ENCODE results near the gene DDX11. TPM values are rescaled to one million over a fixed set of nuclear protein-coding genes. Genes with fewer than 3 reads are reported as not detected.
"Not testable (repeated sequence)": the region's sequence is repeated elsewhere in the genome, so short reads cannot be mapped to it uniquely, and the experiment has no call there.

The DDX11 gene
- total RNA-seq, 1 donor from 2014 or later, result 38.2 TPM

- H3K36me3 ChIP-seq (ENCODE audit: control insufficient read depth, insufficient read depth, low read length); DNase-seq (ENCODE audit: low read depth); H3K27me3 ChIP-seq (ENCODE audit: control insufficient read depth, insufficient read depth, low read length); H3K4me3 ChIP-seq (ENCODE audit: low read depth, low read length): not testable (repeated sequence)
Measured at GRCh38 chr12:31102125-31102524, 28.5 kb downstream of the DDX11 start.

GRCh38 chr12:31102596-31102995 is 28.9 kb downstream of the DDX11 start:
- not testable (repeated sequence) for H3K27me3 ChIP-seq (ENCODE audit: control insufficient read depth, insufficient read depth, low read length); H3K36me3 ChIP-seq (ENCODE audit: control insufficient read depth, insufficient read depth, low read length); DNase-seq (ENCODE audit: low read depth); H3K4me3 ChIP-seq (ENCODE audit: low read depth, low read length)

GRCh38 chr12:31103561-31103975 is 29.9 kb downstream of the DDX11 start:
- not testable (repeated sequence) for H3K36me3 ChIP-seq (ENCODE audit: control insufficient read depth, insufficient read depth, low read length); H3K27me3 ChIP-seq (ENCODE audit: control insufficient read depth, insufficient read depth, low read length); H3K4me3 ChIP-seq (ENCODE audit: low read depth, low read length); DNase-seq (ENCODE audit: low read depth)

GRCh38 chr12:31104220-31104619 is 30.6 kb downstream of the DDX11 start:
- not testable (repeated sequence) for H3K4me3 ChIP-seq (ENCODE audit: low read depth, low read length); DNase-seq (ENCODE audit: low read depth); H3K27me3 ChIP-seq (ENCODE audit: control insufficient read depth, insufficient read depth, low read length); H3K36me3 ChIP-seq (ENCODE audit: control insufficient read depth, insufficient read depth, low read length)

GRCh38 chr12:31104773-31105172 is 31.1 kb downstream of the DDX11 start:
- not testable (repeated sequence) for DNase-seq (ENCODE audit: low read depth); H3K4me3 ChIP-seq (ENCODE audit: low read depth, low read length); H3K27me3 ChIP-seq (ENCODE audit: control insufficient read depth, insufficient read depth, low read length); H3K36me3 ChIP-seq (ENCODE audit: control insufficient read depth, insufficient read depth, low read length)

GRCh38 chr12:31105668-31106067 is 32.0 kb downstream of the DDX11 start:
- no peak for DNase-seq (ENCODE audit: low read depth)
- no peak for TF ChIP-seq CTCF (IDR thresholded peaks at IDR 0.05; ENCODE audit: insufficient read depth, low read length, poor library complexity, severe bottlenecking)
- Histone ChIP-seq H3K27me3 (ENCODE audit: control insufficient read depth, insufficient read depth, low read length) (no peaks in the 10 kb centered on the region), H3K4me3 (ENCODE audit: low read depth, low read length) (no peak overlapping the region), H3K36me3 (ENCODE audit: control insufficient read depth, insufficient read depth, low read length) (no peaks in the 10 kb centered on the region)

- H3K36me3 ChIP-seq (ENCODE audit: control insufficient read depth, insufficient read depth, low read length), result no peaks in the 10 kb centered on the region
- no peak for TF ChIP-seq CTCF (IDR thresholded peaks at IDR 0.05; ENCODE audit: insufficient read depth, low read length, poor library complexity, severe bottlenecking)
- DNase-seq (ENCODE audit: low read depth), result no peak
- no peaks in the 10 kb centered on the region for H3K27me3 ChIP-seq (ENCODE audit: control insufficient read depth, insufficient read depth, low read length)
- H3K4me3 ChIP-seq (ENCODE audit: low read depth, low read length), result no peak overlapping the region
Measured at GRCh38 chr12:31106101-31106803, 32.6 kb downstream of the DDX11 start.

- not testable (repeated sequence) for H3K36me3 ChIP-seq (ENCODE audit: control insufficient read depth, insufficient read depth, low read length); H3K27me3 ChIP-seq (ENCODE audit: control insufficient read depth, insufficient read depth, low read length); DNase-seq (ENCODE audit: low read depth); H3K4me3 ChIP-seq (ENCODE audit: low read depth, low read length)
Measured at GRCh38 chr12:31109773-31110172, 36.1 kb downstream of the DDX11 start.

- H3K27me3 ChIP-seq (ENCODE audit: control insufficient read depth, insufficient read depth, low read length); H3K36me3 ChIP-seq (ENCODE audit: control insufficient read depth, insufficient read depth, low read length); H3K4me3 ChIP-seq (ENCODE audit: low read depth, low read length); DNase-seq (ENCODE audit: low read depth): not testable (repeated sequence)
Measured at GRCh38 chr12:31110263-31110662, 36.6 kb downstream of the DDX11 start.

- not testable (repeated sequence) for DNase-seq (ENCODE audit: low read depth)
Measured at GRCh38 chr12:31115092-31115601, 41.5 kb downstream of the DDX11 start.

GRCh38 chr12:31116846-31117202 is 43.2 kb downstream of the DDX11 start:
- DNase-seq (ENCODE audit: low read depth); H3K4me3 ChIP-seq (ENCODE audit: low read depth, low read length); H3K36me3 ChIP-seq (ENCODE audit: control insufficient read depth, insufficient read depth, low read length): not testable (repeated sequence)
- peaks cover 36% of the 10 kb centered on the region for H3K27me3 ChIP-seq (ENCODE audit: control insufficient read depth, insufficient read depth, low read length)

More at GRCh38 chr12:31115092-31115601, 41.5 kb downstream of the DDX11 start:
- H3K36me3 ChIP-seq (ENCODE audit: control insufficient read depth, insufficient read depth, low read length); H3K4me3 ChIP-seq (ENCODE audit: low read depth, low read length): not testable (repeated sequence)
- peaks cover 30% of the 10 kb centered on the region for H3K27me3 ChIP-seq (ENCODE audit: control insufficient read depth, insufficient read depth, low read length)

All from kidney epithelial cell (primary cell).